ENCODE results near the gene LINGO4. TPM values are rescaled to one million over a fixed set of nuclear protein-coding genes. Genes with fewer than 3 reads are reported as not detected.

Gene LINGO4
- polyA plus RNA-seq (ENCODE audit: insufficient read length), result 0.47 TPM

DNA sequence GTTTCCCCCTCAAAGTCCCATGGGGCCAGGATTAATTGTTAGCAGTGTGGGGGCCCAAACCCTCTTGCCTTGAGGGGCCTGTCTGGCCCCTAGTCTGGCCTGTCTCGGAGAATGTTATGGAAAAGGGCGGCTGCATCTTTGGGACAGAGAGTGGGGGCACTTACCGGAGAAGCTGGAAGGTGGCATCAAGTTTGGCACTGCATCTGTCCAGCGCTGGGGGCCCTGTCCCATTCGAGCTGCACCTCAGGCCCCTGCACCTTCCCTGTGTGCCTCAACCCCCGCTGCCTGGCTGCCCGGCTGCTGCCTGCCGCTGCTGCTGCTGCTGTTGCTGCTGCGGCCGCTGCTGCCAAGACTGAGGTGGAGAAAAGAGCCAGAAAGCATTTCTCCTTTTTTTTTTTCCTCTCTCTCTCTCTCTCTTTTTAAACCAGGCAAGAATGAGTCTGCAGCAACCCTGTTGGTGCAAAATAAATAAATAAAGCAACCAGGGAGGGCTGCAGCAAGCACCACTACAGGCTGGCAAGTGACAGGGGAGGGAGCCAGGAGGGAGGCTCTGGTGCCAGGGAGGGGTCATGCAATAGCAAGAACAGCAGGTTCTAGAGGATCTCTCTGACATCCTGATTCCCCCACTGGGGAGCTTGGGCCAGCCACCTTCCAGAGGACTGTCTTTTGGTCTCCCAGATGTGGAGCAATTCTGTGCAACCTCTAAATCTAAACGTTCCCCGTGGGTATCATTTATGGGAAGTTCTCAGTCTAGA is at the start of gene LINGO4:
LINGO4 (minus strand) TSS at position 354 of the 755 bp plus-strand sequence. CDS start 2,715 bp downstream, outside the sequence.
- no peak for DNase-seq (ENCODE audit: low read depth)

- DNase-seq (ENCODE audit: low read depth), result no peak
Measured at GRCh38 chr1:151854658-151855057, 49.4 kb upstream of the LINGO4 start.

DNA sequence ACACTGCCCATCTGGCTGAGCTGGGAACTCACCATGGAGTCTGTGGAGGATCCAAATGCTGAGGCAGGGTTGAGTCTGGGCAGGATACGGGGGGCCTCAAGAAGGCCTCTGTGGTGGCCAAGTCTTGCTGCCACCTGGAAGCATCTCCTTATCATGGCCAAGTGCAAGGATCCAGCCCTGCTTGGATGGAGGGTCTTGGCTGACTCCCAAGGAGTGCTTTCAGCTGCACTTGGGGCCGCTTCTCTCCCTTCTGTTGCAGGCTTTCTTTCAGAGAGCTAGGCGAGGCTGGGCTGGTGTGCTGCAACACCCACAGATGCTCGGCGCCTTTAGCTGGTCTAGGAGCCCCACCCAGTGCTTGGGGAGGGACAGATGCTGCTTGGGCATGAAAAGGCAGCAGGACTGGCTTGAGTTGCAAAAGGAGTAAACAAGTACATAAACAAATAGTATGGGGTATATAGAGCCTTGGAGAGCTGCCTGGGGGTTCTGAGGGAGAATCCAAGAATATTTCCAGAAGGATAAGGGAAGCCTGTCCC is 48.3 kb upstream of the LINGO4 start, which contains the start of gene THEM5:
THEM5 (minus strand) TSS at position 302 of the 533 bp plus-strand sequence; CDS start at position 155, 147 bp downstream.
- DNase-seq (ENCODE audit: low read depth), result no peak

- no peak for DNase-seq (ENCODE audit: low read depth)
Measured at GRCh38 chr1:151852733-151853132, 47.5 kb upstream of the LINGO4 start.

DNA sequence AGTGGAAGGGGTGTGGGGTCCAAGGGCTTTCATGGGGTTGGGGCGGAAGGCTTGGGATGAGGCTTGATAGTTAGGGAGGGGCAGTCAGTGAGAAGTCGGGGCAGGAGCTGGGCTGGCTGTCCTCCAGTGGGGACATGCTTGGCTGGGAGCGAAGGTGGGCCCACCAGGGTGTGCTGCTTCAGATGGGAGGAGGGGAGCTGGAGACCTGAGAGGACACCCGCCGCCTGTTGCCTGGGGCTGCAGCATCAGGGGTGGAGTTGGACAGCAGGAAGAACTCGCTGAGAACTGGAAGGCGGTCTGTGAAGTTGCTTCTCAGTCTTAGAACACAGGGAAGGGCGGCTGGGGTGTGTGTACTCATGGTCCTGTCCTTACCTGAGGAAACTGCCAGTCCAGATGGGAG is 46.7 kb upstream of the LINGO4 start:
- DNase-seq (ENCODE audit: low read depth), result no peak

GRCh38 chr1:151849871-151850270 is 44.7 kb upstream of the LINGO4 start:
- DNase-seq (ENCODE audit: low read depth), result no peak

DNA sequence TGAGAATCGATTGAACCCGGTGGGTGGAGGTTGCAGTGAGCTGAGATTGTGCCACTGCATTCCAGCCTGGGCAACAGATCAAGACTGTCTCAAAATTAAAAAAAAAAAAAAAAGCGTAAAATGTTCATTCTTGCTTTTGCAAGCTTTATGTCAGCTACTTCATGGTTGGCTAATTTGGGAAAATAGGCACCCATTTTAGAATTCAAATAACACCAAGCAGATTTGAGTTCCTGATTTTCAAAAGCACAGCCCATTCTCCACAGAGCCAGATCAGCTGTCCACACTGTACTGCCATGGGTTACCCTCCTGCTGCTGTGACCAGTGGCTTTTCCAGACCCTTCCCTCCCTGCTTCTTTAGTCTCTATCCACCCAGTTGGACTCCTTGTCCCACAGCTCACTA is 43.9 kb upstream of the LINGO4 start:
- no peak for DNase-seq (ENCODE audit: low read depth)

DNA sequence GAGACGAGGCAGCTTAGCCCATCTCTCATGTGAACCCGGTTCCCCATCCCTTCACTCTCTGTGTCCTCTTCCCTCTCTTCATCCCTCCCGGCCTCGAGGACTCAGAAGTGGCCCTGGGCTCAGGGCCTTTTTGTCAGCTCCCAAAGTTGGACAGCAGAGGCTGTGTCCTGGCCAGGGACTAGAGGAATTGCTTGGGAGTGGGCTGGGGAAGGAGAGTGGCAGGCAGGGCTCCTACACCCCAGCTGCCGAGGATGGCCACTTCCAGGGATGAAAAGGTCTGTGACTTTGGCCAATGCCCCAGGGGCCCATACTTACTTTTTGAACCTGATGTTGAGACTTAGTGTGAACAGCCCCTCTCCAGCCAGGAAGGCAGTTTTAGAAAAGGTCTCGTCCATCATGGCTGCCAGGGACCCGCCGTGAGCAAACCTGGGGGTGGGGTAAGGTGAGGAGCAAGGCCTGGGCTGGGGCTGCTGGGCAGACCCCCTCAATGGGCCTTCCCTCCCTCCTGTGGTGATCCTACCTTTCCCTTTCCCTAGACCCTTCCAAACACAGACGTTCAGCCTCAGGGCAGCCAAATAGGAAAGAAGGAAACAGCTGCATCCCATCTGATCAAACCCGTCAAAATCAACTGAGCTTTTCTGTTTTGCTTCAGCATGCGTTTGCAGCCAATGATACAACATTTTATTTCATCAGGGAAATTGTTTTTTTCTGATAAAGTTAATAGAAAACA is 42.8 kb upstream of the LINGO4 start:
- no peak for DNase-seq (ENCODE audit: low read depth)

DNA sequence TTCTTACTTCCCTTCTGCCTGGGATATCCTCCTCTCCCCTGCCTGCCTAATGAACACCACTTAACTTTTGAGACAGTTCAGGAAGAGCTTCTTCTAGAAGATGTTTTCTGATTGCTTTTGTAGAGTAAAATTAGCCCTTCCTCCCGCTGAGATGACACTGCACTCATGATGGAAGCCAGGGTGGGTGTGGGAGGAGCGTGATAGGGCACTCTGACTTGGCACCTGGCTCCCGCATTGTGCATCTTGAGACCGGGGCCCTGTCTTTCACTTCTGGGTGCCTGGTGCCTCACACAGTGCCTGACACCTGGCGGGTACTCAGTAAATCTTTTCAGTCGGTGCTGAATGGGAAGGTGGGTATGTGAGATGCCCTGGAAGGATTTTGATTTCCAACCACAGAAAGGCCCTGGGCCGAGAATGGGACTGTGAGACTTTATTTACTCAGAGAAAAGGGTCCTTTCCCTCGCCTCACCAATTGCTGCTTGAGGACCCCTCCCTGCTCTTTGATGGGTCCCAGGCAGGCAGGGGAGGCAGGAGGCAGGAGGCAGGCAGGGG is 41.5 kb upstream of the LINGO4 start:
- no peak for DNase-seq (ENCODE audit: low read depth)

GRCh38 chr1:151846062-151846568 is 40.9 kb upstream of the LINGO4 start:
- no peak for DNase-seq (ENCODE audit: low read depth)

DNA sequence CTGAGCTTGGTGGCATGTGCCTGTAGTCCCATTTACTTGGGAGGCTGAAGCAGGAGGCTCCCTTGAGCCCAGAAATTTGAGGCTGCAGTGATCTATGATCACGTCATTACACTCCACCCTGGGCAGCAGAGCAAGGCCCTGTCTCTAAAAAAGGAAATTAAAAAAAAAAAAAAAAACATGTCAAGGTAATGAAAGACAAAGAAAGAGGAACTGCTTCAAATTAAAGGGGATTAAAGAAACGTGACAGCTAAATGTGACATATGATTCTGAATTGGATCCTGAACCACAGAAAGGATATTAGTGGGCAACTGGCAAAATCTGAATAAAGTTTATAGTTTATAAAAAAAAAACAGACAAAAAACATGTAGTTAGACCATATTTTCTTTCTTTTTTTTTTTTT is 38.2 kb upstream of the LINGO4 start:
- DNase-seq (ENCODE audit: low read depth), result no peak

DNA sequence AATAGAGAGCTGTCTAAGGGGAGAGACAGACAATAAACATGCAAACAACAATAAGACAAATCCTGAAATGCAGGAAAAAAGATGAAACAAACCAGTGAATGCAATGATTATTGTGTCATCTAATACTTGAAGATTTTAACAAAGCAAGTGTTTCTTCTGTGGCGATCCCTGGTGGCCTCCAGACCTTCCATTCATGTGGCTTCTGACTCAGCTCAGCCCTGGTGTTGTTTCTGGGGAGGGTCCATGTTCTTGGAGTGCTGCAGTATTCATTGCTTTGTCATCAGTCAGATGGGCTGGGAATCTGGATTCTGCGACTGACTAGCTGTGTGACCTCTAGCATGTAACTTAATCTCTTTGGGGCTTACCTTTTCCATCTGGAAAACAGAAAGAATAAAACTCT is 35.9 kb upstream of the LINGO4 start:
- no peak for DNase-seq (ENCODE audit: low read depth)

DNA sequence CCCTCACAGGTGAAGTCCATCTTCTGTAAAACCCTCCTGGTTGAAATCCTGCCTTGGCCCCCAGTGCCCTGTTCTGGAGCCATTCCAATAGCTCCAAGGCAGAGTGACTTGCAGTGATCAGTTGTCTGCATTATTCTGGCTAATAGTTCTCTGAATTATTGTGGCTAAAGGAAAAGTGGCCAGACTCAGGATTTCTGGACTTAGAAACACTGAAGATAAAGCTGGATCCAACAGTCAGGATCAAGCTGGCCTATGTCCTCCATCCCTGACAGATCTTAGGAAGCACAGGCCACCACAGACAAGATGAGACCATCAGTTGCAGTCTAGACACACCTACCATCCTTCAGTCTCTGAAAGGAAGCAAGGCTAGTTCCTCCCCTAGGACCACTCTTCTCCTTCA is 35.2 kb upstream of the LINGO4 start:
- no peak for DNase-seq (ENCODE audit: low read depth)

GRCh38 chr1:151839457-151840403 is 34.5 kb upstream of the LINGO4 start, which contains the start of gene C2CD4D:
Gene C2CD4D, minus strand, starts transcription at chr1:151839820. Its CDS starts 831 bp downstream, at chr1:151838989.
- DNase-seq (ENCODE audit: low read depth), result no peak

- DNase-seq (ENCODE audit: low read depth), result no peak
Measured at GRCh38 chr1:151839082-151839412, 33.8 kb upstream of the LINGO4 start.

DNA sequence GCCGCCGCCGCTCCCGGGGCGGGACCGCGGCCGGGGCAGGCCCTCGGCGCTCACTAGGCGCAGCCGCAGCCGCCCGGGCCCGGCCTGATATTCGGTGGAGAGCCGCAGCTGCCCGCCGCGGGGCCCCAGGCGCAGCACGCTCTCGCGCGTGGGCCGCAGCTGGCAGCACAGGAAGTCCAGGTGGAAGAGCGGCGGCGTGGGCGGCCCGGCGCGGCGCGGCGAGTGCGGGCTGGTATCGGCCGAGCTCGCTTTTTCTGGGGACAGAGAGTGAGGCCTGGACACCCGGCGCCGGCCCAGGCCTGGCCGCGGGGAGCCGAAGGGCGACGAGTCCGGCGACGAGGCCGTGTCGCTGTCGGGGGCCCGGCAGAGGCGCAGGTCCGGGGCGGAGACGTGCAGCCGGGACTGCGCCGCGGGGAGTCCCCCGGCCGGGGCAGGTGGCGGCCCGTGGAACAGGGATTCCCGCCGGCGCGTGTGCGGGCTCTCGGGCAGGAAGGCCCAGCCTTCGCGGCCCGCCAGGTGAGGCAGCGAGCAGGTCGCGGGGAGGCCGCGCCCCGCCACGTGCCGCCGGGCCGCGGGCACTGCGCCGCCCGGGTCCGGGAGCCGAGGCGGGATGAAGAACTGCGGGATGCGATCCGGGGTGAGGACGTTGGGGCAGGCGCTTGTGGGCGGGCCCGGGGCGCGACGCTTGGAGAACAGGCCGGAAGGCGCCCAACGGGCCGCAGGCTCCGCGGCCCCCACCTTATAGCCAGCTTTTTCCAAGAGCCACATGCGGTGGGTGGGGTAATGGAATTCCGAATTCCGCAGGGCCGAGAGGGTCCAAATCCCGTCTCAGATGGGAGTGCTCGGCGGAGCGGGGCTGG is 33.2 kb upstream of the LINGO4 start:
- DNase-seq (ENCODE audit: low read depth), result no peak

DNA sequence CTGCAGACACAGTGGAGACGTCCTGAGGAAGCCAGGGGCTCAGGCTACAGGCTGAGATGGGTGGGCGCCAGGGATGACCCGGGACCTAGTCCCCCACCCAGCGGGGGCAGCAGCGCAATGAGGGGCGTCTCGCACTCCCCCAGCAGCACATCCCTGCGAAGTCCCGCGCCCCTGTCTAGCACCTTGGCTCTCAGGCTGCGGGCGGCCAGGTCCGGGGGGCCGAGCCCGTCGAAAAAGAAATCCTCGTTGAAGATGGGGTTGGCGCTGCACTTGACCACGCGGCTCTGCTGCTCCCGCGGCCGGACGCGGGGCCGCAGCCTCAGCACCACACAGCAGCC is 32.6 kb upstream of the LINGO4 start:
- DNase-seq (ENCODE audit: low read depth), result no peak

DNA sequence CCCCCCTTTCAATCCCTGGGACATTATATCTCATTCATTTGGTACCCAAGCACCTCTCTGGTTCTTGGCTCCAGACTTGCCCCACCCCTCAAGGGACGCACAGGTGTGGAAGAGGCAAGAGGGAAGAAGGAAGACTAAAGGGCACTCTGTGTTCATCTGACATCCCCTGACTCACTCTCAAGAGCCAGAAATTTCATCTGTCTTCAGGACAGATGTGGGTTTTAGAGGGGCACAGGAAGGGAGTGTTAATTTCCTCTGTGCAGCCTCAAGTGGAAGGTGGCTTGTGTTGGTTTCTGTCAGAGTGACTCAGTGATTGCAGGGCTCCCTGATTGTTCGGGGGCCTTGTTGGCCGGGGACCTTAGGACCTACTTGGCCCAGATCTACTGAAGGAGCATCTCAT is 32.0 kb upstream of the LINGO4 start:
- no peak for DNase-seq (ENCODE audit: low read depth)

- no peak for DNase-seq (ENCODE audit: low read depth)
Measured at GRCh38 chr1:151835596-151835995, 30.4 kb upstream of the LINGO4 start.

DNA sequence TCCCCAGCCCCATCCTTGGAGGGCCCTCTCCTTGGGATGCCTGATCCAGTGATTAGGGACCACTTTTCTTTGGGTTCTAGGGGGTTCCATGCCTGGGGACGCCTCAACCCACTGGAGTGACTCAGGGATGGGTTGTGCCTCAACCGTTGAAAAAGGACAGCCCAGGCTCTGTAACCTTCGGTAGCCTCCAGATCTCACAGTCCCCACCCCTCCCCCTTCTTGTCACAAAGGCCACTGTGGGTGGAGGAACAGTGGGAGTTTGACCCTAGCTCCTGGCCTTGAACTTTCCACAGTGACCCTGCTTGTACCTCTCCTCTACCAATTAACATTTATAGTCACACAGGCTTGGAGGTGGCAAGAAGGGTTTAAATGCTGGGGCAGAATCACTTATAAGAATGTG is 29.0 kb upstream of the LINGO4 start:
- DNase-seq (ENCODE audit: low read depth), result no peak
